ENCODE measurements around the gene DRD2. TPM values are rescaled to one million over a fixed set of nuclear protein-coding genes. Genes with fewer than 3 reads are reported as not detected.

Gene DRD2
- total and polyA plus RNA-seq, 2 donors: 0.05 to 0.30 TPM

DNA sequence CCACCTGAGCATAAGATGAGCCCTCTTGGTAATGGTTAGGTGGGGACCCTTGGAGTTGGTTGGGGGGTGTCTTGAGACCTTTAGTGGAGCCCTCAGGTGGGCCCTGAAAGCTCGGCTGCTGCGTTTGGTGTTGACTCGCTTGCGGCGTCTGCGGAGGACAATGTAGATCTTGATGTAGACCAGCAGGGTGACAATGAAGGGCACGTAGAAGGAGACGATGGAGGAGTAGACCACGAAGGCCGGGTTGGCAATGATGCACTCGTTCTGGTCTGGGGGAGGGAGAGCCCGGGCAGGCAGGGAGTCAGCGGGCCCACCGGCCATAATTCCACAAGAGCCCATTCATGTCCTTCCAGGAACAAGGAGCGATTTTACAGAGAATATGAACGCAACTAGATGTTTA lies 59.9 kb downstream of the DRD2 start:
- 97% methylated on average over 16 of the region's 16 CpGs for WGBS

GRCh38 chr11:113412675-113413074 lies 62.5 kb downstream of the DRD2 start:
- Histone ChIP-seq H3K36me3 (ENCODE audit: control insufficient read depth in 2 of 2, insufficient read depth in 2 of 2, low read length in 1 of 2) (no peaks in the 10 kb centered on the region), H3K9me3 (ENCODE audit: control insufficient read depth in 2 of 2, insufficient read depth in 1 of 2, low read length in 1 of 2) (no peaks in the 10 kb centered on the region), H3K27ac (ENCODE audit: low read depth in 1 of 2, low read length in 1 of 2) (no peak overlapping the region), H3K27me3 (ENCODE audit: control insufficient read depth in 2 of 2, insufficient read depth in 1 of 2, low read length in 1 of 2) (no peaks in the 10 kb centered on the region), H3K4me3 (ENCODE audit: low read length in 2 of 2) (no peak overlapping the region), H3K4me1 (ENCODE audit: control insufficient read depth in 2 of 2, insufficient read depth in 2 of 2, low read length in 2 of 2) (no peaks in the 10 kb centered on the region)
- no peak for DNase-seq (ENCODE audit: low read depth in 6 of 9, low spot score in 9 of 9)
- 91% methylated on average over 9 of the region's 9 CpGs for WGBS

More for the DNA sequence above, 59.9 kb downstream of the DRD2 start:
- no peaks in the 10 kb centered on the region for H3K9me3 ChIP-seq (ENCODE audit: control insufficient read depth in 2 of 2, insufficient read depth in 1 of 2, low read length in 1 of 2)
- H3K4me1 ChIP-seq (ENCODE audit: control insufficient read depth in 2 of 2, insufficient read depth in 2 of 2, low read length in 2 of 2): no peaks in the 10 kb centered on the region
- H3K4me3 ChIP-seq (ENCODE audit: low read length in 2 of 2): no peak overlapping the region
- DNase-seq (ENCODE audit: low read depth in 6 of 9, low spot score in 9 of 9): no peak
- no peak overlapping the region for H3K27ac ChIP-seq (ENCODE audit: low read depth in 1 of 2, low read length in 1 of 2)
- no peaks in the 10 kb centered on the region for H3K36me3 ChIP-seq (ENCODE audit: control insufficient read depth in 2 of 2, insufficient read depth in 2 of 2, low read length in 1 of 2)
- peaks cover 0 to 2% of the 10 kb centered on the region in 2 donors for H3K27me3 ChIP-seq (ENCODE audit: control insufficient read depth in 2 of 2, insufficient read depth in 1 of 2, low read length in 1 of 2)

- Histone ChIP-seq H3K9me3 (ENCODE audit: control insufficient read depth in 2 of 2, insufficient read depth in 1 of 2, low read length in 1 of 2) (no peaks in the 10 kb centered on the region), H3K27me3 (ENCODE audit: control insufficient read depth in 2 of 2, insufficient read depth in 1 of 2, low read length in 1 of 2) (no peaks in the 10 kb centered on the region), H3K4me3 (ENCODE audit: low read length in 2 of 2) (no peak overlapping the region), H3K36me3 (ENCODE audit: control insufficient read depth in 2 of 2, insufficient read depth in 2 of 2, low read length in 1 of 2) (no peaks in the 10 kb centered on the region), H3K27ac (ENCODE audit: low read depth in 1 of 2, low read length in 1 of 2) (no peak overlapping the region), H3K4me1 (ENCODE audit: control insufficient read depth in 2 of 2, insufficient read depth in 2 of 2, low read length in 2 of 2) (no peaks in the 10 kb centered on the region)
- 93% methylated on average over 3 of the region's 3 CpGs for WGBS
- no peak for DNase-seq (ENCODE audit: low read depth in 6 of 9, low spot score in 9 of 9)
Observed at GRCh38 chr11:113411536-113411935, 63.7 kb downstream of the DRD2 start.

DNA sequence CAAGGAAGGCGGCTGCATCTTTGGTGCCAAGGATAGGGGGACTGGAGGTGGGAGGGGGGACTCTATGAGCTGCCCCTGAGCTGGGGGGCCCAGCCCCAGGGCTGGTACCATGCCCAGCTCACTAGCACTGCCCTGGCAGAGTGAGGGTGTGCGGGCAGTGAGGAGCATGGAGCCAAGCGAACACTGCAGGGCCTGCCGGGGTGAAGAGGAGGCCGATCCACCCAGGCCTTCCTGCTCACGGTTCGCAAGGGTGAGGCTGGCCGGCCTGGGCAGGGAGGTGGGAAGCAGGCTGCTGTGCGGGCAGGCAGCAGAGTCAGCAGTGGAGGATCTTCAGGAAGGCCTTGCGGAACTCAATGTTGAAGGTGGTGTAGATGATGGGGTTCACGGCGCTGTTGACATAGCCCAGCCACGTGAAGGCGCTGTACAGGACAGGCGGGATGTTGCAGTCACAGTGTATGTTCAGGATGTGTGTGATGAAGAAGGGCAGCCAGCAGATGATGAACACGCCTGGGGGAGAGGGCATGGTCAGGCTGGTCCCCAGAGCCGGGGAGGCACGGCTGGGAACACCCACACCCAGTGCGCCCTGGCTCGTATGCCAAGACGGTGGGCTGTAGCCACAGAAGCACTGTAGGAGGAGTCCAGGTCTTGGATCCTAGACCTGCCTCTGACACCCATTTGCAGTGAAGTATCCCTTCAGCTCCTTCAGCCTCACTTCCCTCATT lies 64.6 kb downstream of the DRD2 start:
- WGBS: 96% methylated on average over 21 of the region's 21 CpGs
- no peaks in the 10 kb centered on the region for H3K4me1 ChIP-seq (ENCODE audit: control insufficient read depth in 2 of 2, insufficient read depth in 2 of 2, low read length in 2 of 2)
- DNase-seq (ENCODE audit: low read depth in 6 of 9, low spot score in 9 of 9): no peak
- H3K27me3 ChIP-seq (ENCODE audit: control insufficient read depth in 2 of 2, insufficient read depth in 1 of 2, low read length in 1 of 2): no peaks in the 10 kb centered on the region
- no peaks in the 10 kb centered on the region for H3K36me3 ChIP-seq (ENCODE audit: control insufficient read depth in 2 of 2, insufficient read depth in 2 of 2, low read length in 1 of 2)
- H3K4me3 ChIP-seq (ENCODE audit: low read length in 2 of 2): no peak overlapping the region
- no peak overlapping the region for H3K27ac ChIP-seq (ENCODE audit: low read depth in 1 of 2, low read length in 1 of 2)
- H3K9me3 ChIP-seq (ENCODE audit: control insufficient read depth in 2 of 2, insufficient read depth in 1 of 2, low read length in 1 of 2): no peaks in the 10 kb centered on the region

- WGBS: 93% methylated on average over 3 of the region's 3 CpGs
- H3K9me3 ChIP-seq (ENCODE audit: control insufficient read depth in 2 of 2, insufficient read depth in 1 of 2, low read length in 1 of 2): no peaks in the 10 kb centered on the region
- no peaks in the 10 kb centered on the region for H3K4me1 ChIP-seq (ENCODE audit: control insufficient read depth in 2 of 2, insufficient read depth in 2 of 2, low read length in 2 of 2)
- H3K27me3 ChIP-seq (ENCODE audit: control insufficient read depth in 2 of 2, insufficient read depth in 1 of 2, low read length in 1 of 2): no peaks in the 10 kb centered on the region
- no peak overlapping the region for H3K27ac ChIP-seq (ENCODE audit: low read depth in 1 of 2, low read length in 1 of 2)
- no peak overlapping the region for H3K4me3 ChIP-seq (ENCODE audit: low read length in 2 of 2)
- no peaks in the 10 kb centered on the region for H3K36me3 ChIP-seq (ENCODE audit: control insufficient read depth in 2 of 2, insufficient read depth in 2 of 2, low read length in 1 of 2)
- no peak for DNase-seq (ENCODE audit: low read depth in 6 of 9, low spot score in 9 of 9)
Observed at GRCh38 chr11:113409526-113409925, 65.7 kb downstream of the DRD2 start.

- no peak overlapping the region for H3K4me3 ChIP-seq (ENCODE audit: low read length in 2 of 2)
- DNase-seq (ENCODE audit: low read depth in 6 of 9, low spot score in 9 of 9): no peak
- 92% methylated on average over 9 of the region's 9 CpGs for WGBS
Observed at GRCh38 chr11:113408887-113409286, 66.3 kb downstream of the DRD2 start.

DNA sequence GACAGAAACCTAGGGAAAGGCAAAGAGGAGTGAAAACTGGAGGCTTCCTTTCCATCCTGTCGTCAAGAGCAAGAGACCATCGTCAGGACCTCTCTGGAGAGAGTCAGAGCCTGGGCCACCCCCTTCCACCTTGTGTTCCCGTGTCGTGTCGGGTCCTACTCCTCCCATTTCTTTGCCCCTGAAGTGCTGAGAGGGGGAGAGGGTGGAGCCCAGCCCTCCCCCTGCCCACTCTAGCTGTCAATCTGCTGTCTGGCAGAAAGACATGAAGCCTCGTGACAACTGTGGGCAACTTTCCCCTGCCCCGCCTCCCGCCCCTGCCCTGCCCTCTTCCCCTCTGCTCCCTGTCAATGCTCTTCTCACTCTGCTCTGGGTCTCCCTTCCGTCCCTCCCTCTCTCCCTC lies 67.0 kb downstream of the DRD2 start:
- Histone ChIP-seq H3K27me3 (ENCODE audit: control insufficient read depth in 2 of 2, insufficient read depth in 1 of 2, low read length in 1 of 2) (no peaks in the 10 kb centered on the region), H3K4me1 (ENCODE audit: control insufficient read depth in 2 of 2, insufficient read depth in 2 of 2, low read length in 2 of 2) (no peaks in the 10 kb centered on the region), H3K27ac (ENCODE audit: low read depth in 1 of 2, low read length in 1 of 2) (no peak overlapping the region), H3K4me3 (ENCODE audit: low read length in 2 of 2) (no peak overlapping the region), H3K36me3 (ENCODE audit: control insufficient read depth in 2 of 2, insufficient read depth in 2 of 2, low read length in 1 of 2) (no peaks in the 10 kb centered on the region), H3K9me3 (ENCODE audit: control insufficient read depth in 2 of 2, insufficient read depth in 1 of 2, low read length in 1 of 2) (no peaks in the 10 kb centered on the region)
- no peak for DNase-seq (ENCODE audit: low read depth in 6 of 9, low spot score in 9 of 9)
- WGBS: 86% methylated on average over 9 of the region's 9 CpGs

More at GRCh38 chr11:113408887-113409286, 66.3 kb downstream of the DRD2 start:
- Histone ChIP-seq H3K36me3 (ENCODE audit: control insufficient read depth in 2 of 2, insufficient read depth in 2 of 2, low read length in 1 of 2) (no peaks in the 10 kb centered on the region), H3K4me1 (ENCODE audit: control insufficient read depth in 2 of 2, insufficient read depth in 2 of 2, low read length in 2 of 2) (no peaks in the 10 kb centered on the region), H3K9me3 (ENCODE audit: control insufficient read depth in 2 of 2, insufficient read depth in 1 of 2, low read length in 1 of 2) (no peaks in the 10 kb centered on the region), H3K27me3 (ENCODE audit: control insufficient read depth in 2 of 2, insufficient read depth in 1 of 2, low read length in 1 of 2) (no peaks in the 10 kb centered on the region), H3K27ac (ENCODE audit: low read depth in 1 of 2, low read length in 1 of 2) (no peak overlapping the region)

DNA sequence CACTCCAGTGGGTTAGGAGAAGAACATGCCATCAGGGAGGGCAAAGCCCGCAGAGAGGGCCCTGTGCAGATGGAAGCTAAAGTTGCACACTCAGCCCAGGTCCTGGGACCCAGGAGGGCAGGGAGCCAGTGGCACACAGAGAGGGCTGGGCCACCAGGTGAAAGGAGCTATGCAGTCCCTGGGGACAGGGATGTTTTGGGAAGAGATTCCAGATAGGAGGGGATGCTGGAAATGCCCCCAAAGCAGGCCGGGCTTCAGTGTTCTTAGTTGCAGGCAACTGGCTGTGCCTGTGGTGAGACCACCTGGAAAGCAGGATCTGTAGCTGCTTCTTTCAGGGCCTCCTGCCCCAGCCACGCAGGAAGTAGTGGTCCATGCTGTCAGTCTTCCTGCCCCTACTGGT lies 68.0 kb downstream of the DRD2 start:
- no peak for DNase-seq (ENCODE audit: low read depth in 6 of 9, low spot score in 9 of 9)
- H3K4me1 ChIP-seq (ENCODE audit: control insufficient read depth in 2 of 2, insufficient read depth in 2 of 2, low read length in 2 of 2): no peaks in the 10 kb centered on the region
- no peaks in the 10 kb centered on the region for H3K36me3 ChIP-seq (ENCODE audit: control insufficient read depth in 2 of 2, insufficient read depth in 2 of 2, low read length in 1 of 2)
- no peak overlapping the region for H3K4me3 ChIP-seq (ENCODE audit: low read length in 2 of 2)
- no peaks in the 10 kb centered on the region for H3K9me3 ChIP-seq (ENCODE audit: control insufficient read depth in 2 of 2, insufficient read depth in 1 of 2, low read length in 1 of 2)
- H3K27me3 ChIP-seq (ENCODE audit: control insufficient read depth in 2 of 2, insufficient read depth in 1 of 2, low read length in 1 of 2): no peaks in the 10 kb centered on the region
- 58% methylated on average over 3 of the region's 3 CpGs for WGBS
- H3K27ac ChIP-seq (ENCODE audit: low read depth in 1 of 2, low read length in 1 of 2): no peak overlapping the region

- 85% methylated on average over 7 of the region's 7 CpGs for WGBS
- Histone ChIP-seq H3K9me3 (ENCODE audit: control insufficient read depth in 2 of 2, insufficient read depth in 1 of 2, low read length in 1 of 2) (no peaks in the 10 kb centered on the region), H3K36me3 (ENCODE audit: control insufficient read depth in 2 of 2, insufficient read depth in 2 of 2, low read length in 1 of 2) (no peaks in the 10 kb centered on the region), H3K27me3 (ENCODE audit: control insufficient read depth in 2 of 2, insufficient read depth in 1 of 2, low read length in 1 of 2) (no peaks in the 10 kb centered on the region), H3K4me1 (ENCODE audit: control insufficient read depth in 2 of 2, insufficient read depth in 2 of 2, low read length in 2 of 2) (no peaks in the 10 kb centered on the region), H3K4me3 (ENCODE audit: low read length in 2 of 2) (no peak overlapping the region), H3K27ac (ENCODE audit: low read depth in 1 of 2, low read length in 1 of 2) (no peak overlapping the region)
- DNase-seq (ENCODE audit: low read depth in 6 of 9, low spot score in 9 of 9): no peak
Observed at GRCh38 chr11:113405724-113406478, 69.3 kb downstream of the DRD2 start.

Measured in thymus (tissue), 11 donors.